Liver (tissue), 3 donors: Measurements from ENCODE around the gene MTIF3.

Experiments used
- CTCF ChIP-seq: fragments of 150-350 bp; IDR thresholded peaks from 2 replicates; pipeline ENCODE4 v1.5.1; 2017; ENCODE audit warnings: improper control_type of control experiment, low read depth, low read length; ENCODE audit not compliant: missing input control
- EGR1 ChIP-seq, 2 donors: IDR thresholded peaks; 2 replicates each; pipeline ENCODE4 v1.6.1; 2016 to 2018; ENCODE audit warnings: antibody characterized with exemption in 2 of 2, low read depth in 2 of 2
- FOXA1 ChIP-seq: IDR thresholded peaks from 2 replicates; pipeline ENCODE4 v1.6.1; 2016; ENCODE audit warnings: antibody characterized with exemption
- RXRA ChIP-seq, 2 donors: IDR thresholded peaks; 2 replicates each; pipeline ENCODE4 v1.6.1; 2017 to 2018; ENCODE audit warnings: antibody characterized with exemption in 2 of 2, mild to moderate bottlenecking in 1 of 2
- YY1 ChIP-seq: IDR thresholded peaks from 2 replicates; pipeline ENCODE4 v1.6.1; 2016; ENCODE audit warnings: antibody characterized with exemption, mild to moderate bottlenecking
- donor health status: healthy.
- donor health status: healthy.

DNA sequence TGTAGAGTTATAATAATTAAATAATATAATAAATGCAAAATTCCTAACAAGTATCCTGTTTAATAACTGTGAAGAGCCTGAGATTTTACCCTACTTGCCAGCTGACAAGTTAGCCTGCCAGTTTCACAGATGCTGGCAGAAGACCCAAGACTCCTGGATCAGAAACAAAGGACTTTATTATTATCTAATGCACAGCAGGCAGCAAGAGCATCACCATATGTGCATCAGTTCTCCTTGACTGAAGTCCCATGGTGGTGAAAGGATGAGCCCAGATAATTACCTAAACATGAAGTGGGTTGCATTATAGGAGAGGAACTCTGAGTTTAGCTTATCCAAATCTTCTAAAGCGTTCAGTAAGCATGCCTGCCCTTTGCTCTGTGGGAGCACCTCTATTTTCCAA is 39.1 kb upstream of the MTIF3 start:
- TF ChIP-seq RXRA (IDR thresholded peaks at IDR 0.05): no peak
- no peak for TF ChIP-seq EGR1 (IDR thresholded peaks at IDR 0.05; ENCODE audit: low read depth in 2 of 2)
- TF ChIP-seq CTCF: no peak
- TF ChIP-seq YY1: no peak
- TF ChIP-seq FOXA1: no peak
